HS-5 (cell line): ENCODE measurements around the gene SERINC1.

ENCODE experiments used
- DNase-seq: peaks from one replicate; pipeline ENCODE4 v3.0.0-alpha.2; 2012; ENCODE audit warnings: low read depth

SERINC1 gene

DNA sequence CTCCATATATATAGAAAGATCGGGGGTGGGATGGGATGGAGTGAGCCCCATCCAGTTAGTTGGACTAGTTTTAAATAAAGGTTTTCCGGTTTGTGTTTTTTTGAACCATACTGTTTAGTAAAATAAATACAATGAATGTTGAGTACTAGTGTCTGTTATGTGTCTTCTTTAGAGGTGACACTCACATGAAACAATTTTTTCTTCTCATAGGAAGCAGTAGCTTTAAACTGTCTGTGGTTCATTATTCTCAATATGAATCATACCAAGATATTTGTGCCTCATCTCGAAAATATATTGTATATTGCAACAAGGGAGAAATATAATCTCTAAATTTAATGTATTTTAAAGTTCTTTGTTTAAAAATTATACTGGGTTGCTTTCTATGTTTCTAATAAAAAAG is 38.8 kb downstream of the SERINC1 start:
- peak; percentile 23 for DNase-seq

DNA sequence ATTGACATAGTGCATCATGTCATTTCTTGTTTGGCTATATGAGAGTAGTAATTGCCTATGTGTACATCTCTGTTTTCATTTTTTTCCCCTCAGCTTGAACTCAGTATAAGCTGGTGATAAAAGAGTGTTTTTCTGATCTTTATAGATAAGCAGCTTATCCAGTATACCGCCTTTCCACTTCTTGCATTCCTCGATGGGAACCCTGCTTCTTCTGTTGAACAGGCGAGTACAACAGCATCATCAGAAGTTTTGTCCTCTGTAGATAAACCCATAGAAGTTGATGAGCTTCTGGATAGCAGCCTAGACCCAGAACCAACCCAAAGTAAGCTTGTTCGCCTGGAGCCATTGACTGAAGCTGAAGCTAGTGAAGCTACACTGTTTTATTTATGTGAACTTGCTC is 39.8 kb downstream of the SERINC1 start:
- no peak for DNase-seq

DNA sequence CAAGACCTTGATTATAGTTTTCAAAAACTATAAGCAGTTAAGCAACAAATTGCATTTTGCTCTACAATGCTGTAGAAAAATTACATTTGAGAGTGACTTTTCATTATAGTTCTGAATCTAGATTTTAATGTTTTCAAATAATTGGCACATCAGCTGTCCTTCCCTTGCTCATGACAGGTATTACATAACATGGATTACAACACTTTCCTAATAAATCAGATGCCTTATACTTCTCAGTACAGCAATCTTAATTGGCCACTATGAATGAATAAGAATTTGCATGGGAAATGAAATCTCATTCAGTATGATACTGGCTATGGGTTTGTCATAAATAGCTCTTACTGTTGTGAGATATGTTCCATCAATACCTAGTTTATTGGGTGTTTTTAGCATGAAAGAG is 42.3 kb downstream of the SERINC1 start:
- no peak for DNase-seq

GRCh38 chr6:122428781-122429180 is 42.8 kb downstream of the SERINC1 start:
- DNase-seq = no peak

DNA sequence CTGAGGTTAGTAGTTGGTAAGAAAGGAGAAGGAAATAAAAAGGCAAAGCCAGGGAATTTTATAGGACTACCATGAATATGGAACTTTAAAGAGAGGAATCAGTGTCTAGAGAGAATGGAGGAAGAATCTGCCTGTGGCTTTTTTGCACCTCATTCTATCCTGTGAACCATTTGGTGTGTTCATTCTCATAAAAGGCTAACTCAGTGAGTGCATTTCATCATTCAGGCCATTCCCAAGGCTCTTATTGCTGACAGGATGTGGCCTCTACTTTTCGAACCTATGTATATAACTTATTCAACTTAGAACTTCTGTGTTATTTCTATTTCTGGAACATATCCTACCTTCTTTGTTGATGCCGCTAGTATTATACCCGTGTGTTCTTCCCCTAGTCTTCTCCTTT is 45.0 kb downstream of the SERINC1 start:
- no peak for DNase-seq

- no peak for DNase-seq
Measured at GRCh38 chr6:122423734-122424133, 47.9 kb downstream of the SERINC1 start.

- no peak for DNase-seq
Measured at GRCh38 chr6:122422614-122423267, 48.9 kb downstream of the SERINC1 start.

GRCh38 chr6:122422003-122422402 is 49.6 kb downstream of the SERINC1 start:
- no peak for DNase-seq

DNA sequence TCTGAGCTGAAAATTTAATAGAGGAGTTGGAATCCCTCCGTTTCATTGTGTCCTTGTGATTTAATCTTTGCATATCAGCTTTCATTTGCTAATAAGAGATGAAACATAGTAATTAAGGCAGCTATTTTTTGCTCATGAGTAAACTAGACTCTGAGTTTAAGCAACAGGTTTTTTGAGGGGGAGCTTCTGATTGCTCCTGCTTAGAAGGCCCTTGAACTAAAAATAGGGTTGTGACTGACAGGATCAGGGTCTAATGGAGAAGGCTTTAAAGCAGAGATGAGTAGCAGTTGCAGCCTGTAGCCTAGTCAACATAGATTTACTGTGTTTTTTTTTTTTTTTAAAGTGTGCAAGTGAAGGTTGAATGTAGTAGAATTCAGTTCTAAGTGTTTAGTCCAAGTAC is 54.8 kb downstream of the SERINC1 start:
- no peak for DNase-seq

- DNase-seq = no peak
Measured at GRCh38 chr6:122412001-122412400, 59.6 kb downstream of the SERINC1 start.

GRCh38 chr6:122408702-122409458 is 62.7 kb downstream of the SERINC1 start:
- DNase-seq = no peak

DNA sequence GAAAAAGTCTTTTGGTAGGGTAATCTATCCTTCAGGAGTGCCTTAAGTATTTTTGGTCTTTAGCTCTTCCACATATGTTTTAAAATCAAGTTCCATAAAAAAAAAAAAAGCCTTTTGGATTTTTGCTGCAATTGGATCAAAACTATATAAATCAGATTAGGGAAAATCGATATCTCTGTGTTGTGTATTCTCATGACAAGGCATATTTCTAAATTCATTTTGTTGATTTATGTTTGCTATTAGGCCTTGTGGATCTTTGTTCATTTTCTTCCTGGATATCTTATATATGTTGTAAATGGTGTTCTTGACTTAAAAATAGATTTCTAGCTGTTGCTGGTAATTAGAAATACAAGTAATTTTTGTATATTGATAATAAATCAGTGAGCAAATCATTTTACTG is 63.4 kb downstream of the SERINC1 start:
- DNase-seq = no peak

DNA sequence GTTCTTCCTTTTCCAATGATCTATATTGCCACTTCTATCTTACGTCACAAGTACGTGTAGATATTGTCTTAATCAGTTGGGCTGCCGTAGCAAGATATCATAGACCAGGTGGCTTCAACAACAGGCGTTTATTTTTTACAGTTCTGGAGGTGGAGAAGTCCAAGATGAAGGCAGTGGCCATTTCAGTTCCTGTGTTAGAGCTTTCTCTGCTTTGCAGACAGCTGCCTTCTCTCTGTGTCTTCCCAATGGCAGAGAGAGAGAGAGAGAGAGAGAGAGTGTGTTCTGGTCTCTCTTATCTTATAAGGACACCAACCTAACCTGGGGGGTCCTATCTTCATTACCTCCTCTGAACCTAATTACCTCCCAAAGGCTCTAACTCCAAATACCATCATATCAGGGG is 63.9 kb downstream of the SERINC1 start:
- DNase-seq = no peak

DNA sequence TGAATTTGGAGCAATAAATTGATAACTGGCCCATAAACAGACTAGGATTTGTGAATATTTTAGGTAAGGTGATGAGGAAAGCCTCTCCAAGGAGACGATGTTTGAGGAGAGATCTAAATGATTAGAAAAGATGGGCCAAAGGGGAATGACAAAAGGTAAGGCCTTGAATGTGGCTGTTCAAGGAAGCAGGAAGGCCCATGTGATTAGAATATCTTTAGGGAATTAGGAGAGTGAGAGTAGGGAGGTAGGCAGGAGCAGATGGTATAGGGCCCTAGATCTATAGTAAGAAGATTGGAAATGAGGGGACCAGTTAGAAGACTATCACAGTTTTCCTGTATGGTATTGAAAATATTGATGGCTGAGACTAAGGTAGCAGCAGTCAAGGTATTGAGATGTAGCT is 65.4 kb downstream of the SERINC1 start:
- no peak for DNase-seq

DNA sequence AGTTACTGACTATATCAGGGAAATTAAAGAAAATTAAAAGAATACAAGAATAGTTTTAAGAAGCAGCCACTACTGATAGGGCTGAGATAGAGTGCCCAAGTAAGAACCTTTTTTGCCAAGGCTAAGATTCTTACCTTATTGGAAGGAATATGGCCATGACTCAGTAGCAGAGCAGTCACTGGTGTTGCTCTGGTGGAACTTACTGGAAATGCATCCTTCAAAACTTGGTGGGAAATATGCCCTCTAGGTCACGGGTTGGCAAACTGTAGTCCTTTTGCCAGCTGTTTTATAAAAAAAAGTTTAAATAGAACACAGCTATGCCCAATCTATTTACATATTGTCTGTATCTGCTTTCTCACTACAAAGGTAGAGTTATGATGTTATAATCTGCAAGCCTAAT is 66.2 kb downstream of the SERINC1 start:
- DNase-seq = no peak

DNA sequence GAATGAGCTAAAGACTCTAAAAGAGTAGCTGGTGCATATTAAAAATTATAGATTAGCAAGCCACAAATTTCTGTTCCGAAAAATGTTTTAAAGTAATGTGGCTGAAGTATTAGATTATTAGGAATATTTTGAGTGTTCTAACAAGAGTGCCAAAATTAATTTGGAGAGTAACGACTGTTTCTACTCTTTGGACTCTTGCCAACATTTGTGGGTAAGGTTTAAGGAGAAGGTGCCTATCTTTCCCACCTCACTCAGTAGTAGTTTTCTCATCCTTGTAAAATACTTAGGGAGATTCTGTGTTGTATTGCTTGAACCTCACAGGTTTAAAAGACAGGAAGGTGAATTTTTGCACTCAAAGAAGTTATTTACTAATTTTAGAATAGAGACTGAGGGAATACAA is 67.2 kb downstream of the SERINC1 start:
- no peak for DNase-seq

DNA sequence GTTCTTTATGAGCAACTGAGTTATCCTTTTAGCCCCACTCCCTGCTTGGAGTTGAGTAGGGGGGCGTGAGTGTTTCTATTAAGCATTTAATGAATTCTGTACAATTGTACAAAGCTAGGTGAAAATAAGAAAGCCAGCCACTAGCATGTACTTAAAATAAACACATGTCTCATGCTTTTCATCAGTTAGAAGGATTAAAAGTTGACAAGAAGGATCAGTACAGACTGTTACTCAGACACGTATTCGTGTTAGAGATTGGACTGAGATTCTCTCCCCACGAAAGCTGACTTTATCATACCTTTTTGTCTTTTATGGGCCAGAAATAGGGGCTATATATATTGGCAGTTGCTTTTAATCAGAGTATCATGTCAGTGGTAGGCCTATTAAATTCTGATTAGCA is 70.5 kb downstream of the SERINC1 start:
- DNase-seq = no peak

GRCh38 chr6:122400462-122401089 is 71.0 kb downstream of the SERINC1 start:
- DNase-seq = no peak

DNA sequence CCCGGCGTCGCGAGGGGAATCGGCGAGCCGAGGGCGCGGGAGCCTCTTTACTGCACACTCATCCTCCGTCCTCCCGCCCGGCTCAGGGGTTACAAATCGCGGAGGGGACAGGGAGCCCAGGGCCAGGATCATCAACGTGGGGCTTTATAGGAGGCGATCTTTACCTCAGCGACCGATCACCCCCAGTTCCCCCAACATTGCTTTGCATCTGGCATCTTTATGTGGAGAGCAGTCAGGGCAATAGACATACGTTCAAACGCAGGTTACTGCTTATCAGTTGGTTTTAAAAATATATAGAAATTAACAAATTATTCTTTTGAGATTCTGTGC is 71.5 kb downstream of the SERINC1 start:
- DNase-seq = no peak

- DNase-seq = peak; percentile 88
Measured at GRCh38 chr6:122399348-122400120, 72.1 kb downstream of the SERINC1 start, which contains the start of gene HSF2. Gene HSF2, plus strand, starts transcription at chr6:122399652. Its CDS starts 86 bp downstream, at chr6:122399738.

DNA sequence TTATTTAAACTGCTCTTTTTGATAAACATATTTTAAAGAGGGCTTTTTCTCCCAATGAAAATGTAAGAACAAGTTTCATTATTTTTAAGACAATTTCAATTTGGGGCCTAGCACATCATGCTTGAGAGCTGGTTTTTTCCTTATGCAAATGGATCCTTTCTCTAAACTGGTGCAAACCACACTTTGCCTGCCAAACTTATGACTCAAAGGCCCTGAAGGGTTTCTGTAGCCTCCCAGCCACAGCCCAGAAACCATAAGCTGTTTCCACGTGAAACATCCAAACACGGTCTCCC is 72.6 kb downstream of the SERINC1 start:
- no peak for DNase-seq

DNA sequence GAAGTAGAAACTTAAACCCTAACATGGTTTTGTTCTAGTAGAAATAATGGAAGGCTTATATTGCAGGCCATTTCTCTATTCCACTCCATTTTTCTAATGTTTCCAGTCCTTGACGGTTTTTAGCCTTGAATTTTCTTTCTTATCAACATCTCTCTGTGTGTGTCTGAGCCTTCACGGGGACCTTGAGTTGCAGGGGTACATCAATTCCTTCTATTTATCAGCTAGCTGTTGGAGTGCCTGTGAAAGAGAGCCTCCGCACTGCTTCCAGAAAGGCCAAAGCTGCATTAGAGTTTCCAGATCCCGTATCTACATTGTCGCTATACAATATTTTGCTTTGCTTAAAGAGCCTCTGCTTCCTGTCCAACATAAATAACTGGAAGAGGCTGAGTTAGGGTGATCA is 77.6 kb downstream of the SERINC1 start:
- DNase-seq = no peak

DNA sequence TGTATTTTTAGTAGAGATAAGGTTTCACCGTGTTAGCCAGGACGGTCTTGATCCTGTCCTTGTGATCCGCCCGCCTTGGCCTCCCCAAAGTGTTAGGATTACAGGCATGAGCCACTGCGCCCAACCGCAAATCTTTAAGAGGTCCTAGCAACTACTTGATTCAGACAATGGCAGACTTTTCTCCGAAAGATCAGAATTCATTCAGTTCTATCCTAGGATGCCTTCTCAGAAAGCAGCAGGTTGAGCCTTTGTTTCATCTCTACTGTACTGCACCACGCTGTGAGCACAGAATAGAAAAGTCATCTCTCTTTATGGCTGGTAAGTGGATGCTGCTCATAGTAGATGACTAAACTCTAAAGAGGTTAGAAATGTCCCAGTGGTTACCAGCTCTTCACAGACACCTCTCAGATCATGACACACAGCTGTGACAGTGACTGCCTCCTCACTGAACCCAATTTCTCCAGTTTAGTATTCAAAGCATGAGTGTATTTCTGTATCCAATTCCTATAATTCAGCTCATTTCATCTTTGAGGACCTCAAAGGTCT is 78.2 kb downstream of the SERINC1 start:
- DNase-seq = no peak
